Midbrain (tissue), 1 donor: ENCODE data around the gene CACNA1I.
"Not testable (repeated sequence)": the region's sequence is repeated elsewhere in the genome, so short reads cannot be mapped to it uniquely, and the experiment has no call there.

Experiments
- DNase-seq: peaks from one replicate; lab custom pipeline; 2025; lab: John Stamatoyannopoulos, UW

CACNA1I gene

GRCh38 chr22:39718921-39719475 is 148.4 kb downstream of the CACNA1I start:
- DNase-seq, result no peak

GRCh38 chr22:39719559-39720450 is 149.3 kb downstream of the CACNA1I start:
- no peak for DNase-seq

- DNase-seq, result no peak
Observed at GRCh38 chr22:39721206-39722031, 150.9 kb downstream of the CACNA1I start.

GRCh38 chr22:39722032-39722325 is 151.4 kb downstream of the CACNA1I start:
- DNase-seq, result no peak

- no peak for DNase-seq
Observed at GRCh38 chr22:39722501-39722900, 151.9 kb downstream of the CACNA1I start.

- no peak for DNase-seq
Observed at GRCh38 chr22:39723463-39723862, 152.9 kb downstream of the CACNA1I start.

- no peak for DNase-seq
Observed at GRCh38 chr22:39723899-39724351, 153.4 kb downstream of the CACNA1I start.

- DNase-seq, result no peak
Observed at GRCh38 chr22:39724390-39724789, 153.8 kb downstream of the CACNA1I start.

GRCh38 chr22:39724857-39725256 is 154.3 kb downstream of the CACNA1I start:
- no peak for DNase-seq

GRCh38 chr22:39725351-39726035 is 154.9 kb downstream of the CACNA1I start:
- no peak for DNase-seq

- no peak for DNase-seq
Observed at GRCh38 chr22:39727541-39727940, 157.0 kb downstream of the CACNA1I start.

- no peak for DNase-seq
Observed at GRCh38 chr22:39728236-39728860, 157.8 kb downstream of the CACNA1I start.

GRCh38 chr22:39729141-39729934 is 158.8 kb downstream of the CACNA1I start:
- no peak for DNase-seq

- DNase-seq, result no peak
Observed at GRCh38 chr22:39731481-39731880, 160.9 kb downstream of the CACNA1I start.

GRCh38 chr22:39731881-39732555 is 161.5 kb downstream of the CACNA1I start:
- DNase-seq, result no peak

GRCh38 chr22:39732625-39733024 is 162.1 kb downstream of the CACNA1I start:
- DNase-seq, result no peak

GRCh38 chr22:39733191-39733590 is 162.6 kb downstream of the CACNA1I start:
- DNase-seq, result no peak

- DNase-seq, result not testable (repeated sequence)
Observed at GRCh38 chr22:39734046-39734445, 163.5 kb downstream of the CACNA1I start.

GRCh38 chr22:39734866-39735265 is 164.3 kb downstream of the CACNA1I start:
- DNase-seq, result no peak

GRCh38 chr22:39735776-39736175 is 165.2 kb downstream of the CACNA1I start:
- DNase-seq, result no peak
